HG03064 (cell line): ENCODE results near the gene OR2AG2.

Source experiments
- ATAC-seq: cut with Tn5 transposase; IDR thresholded peaks from one replicate; pipeline ENCODE4 v1.9.1; 2021; ENCODE audit warnings: low read depth; ENCODE audit not compliant: unreplicated experiment

OR2AG2 gene

GRCh38 chr11:6745018-6745417, 26.8 kb downstream of the OR2AG2 start:
- no peak for ATAC-seq

GRCh38 chr11:6742260-6742659, 29.5 kb downstream of the OR2AG2 start:
- no peak for ATAC-seq

- no peak for ATAC-seq
These were observed 33.2 kb downstream of the OR2AG2 start for GRCh38 chr11:6738590-6738989.

- peak; percentile 46 for ATAC-seq
These were observed 33.8 kb downstream of the OR2AG2 start for GRCh38 chr11:6737872-6738466.

GRCh38 chr11:6736495-6737121, 35.2 kb downstream of the OR2AG2 start:
- ATAC-seq: no peak

GRCh38 chr11:6735306-6735705, 36.5 kb downstream of the OR2AG2 start:
- no peak for ATAC-seq

- ATAC-seq: no peak
These were observed 37.2 kb downstream of the OR2AG2 start for GRCh38 chr11:6734616-6735015.

- no peak for ATAC-seq
These were observed 38.2 kb downstream of the OR2AG2 start for GRCh38 chr11:6733326-6734275.

- no peak for ATAC-seq
These were observed 43.6 kb downstream of the OR2AG2 start for GRCh38 chr11:6727971-6728760.

- no peak for ATAC-seq
These were observed 46.3 kb downstream of the OR2AG2 start for GRCh38 chr11:6725386-6725896.

GRCh38 chr11:6724013-6724412, 47.8 kb downstream of the OR2AG2 start:
- ATAC-seq: no peak

GRCh38 chr11:6721343-6721742, 50.4 kb downstream of the OR2AG2 start:
- ATAC-seq: no peak

GRCh38 chr11:6719576-6719975, 52.2 kb downstream of the OR2AG2 start:
- ATAC-seq: no peak

GRCh38 chr11:6717426-6717825, 54.4 kb downstream of the OR2AG2 start:
- no peak for ATAC-seq
